NCI-H524 (cell line): ENCODE measurements around the gene GAL3ST1.
"Not testable (repeated sequence)": the region's sequence is repeated elsewhere in the genome, so short reads cannot be mapped to it uniquely, and the experiment has no call there.

Experiments
- DNase-seq, 2 experiments: peaks; one replicate each; lab custom pipeline; 2025; lab: John Stamatoyannopoulos, UW

GAL3ST1 gene

GRCh38 chr22:30564761-30565119, 9.7 kb downstream of the GAL3ST1 start:
- DNase-seq: no peak

GRCh38 chr22:30564045-30564760, 10.3 kb downstream of the GAL3ST1 start:
- no peak for DNase-seq

GRCh38 chr22:30562366-30562765, 12.1 kb downstream of the GAL3ST1 start:
- no peak for DNase-seq

- no peak for DNase-seq
Measured at GRCh38 chr22:30561402-30562189, 12.9 kb downstream of the GAL3ST1 start.

- not testable (repeated sequence) for DNase-seq
Measured at GRCh38 chr22:30560643-30561202, 13.7 kb downstream of the GAL3ST1 start.

- no peak for DNase-seq
Measured at GRCh38 chr22:30559889-30560288, 14.6 kb downstream of the GAL3ST1 start.

GRCh38 chr22:30557243-30557642, 17.2 kb downstream of the GAL3ST1 start:
- no peak for DNase-seq

GRCh38 chr22:30556388-30556787, 18.1 kb downstream of the GAL3ST1 start:
- DNase-seq: peak in 1 of 2 experiments; percentile 29

GRCh38 chr22:30555282-30556210, 18.9 kb downstream of the GAL3ST1 start:
- no peak for DNase-seq

GRCh38 chr22:30553971-30554370, 20.5 kb downstream of the GAL3ST1 start:
- no peak for DNase-seq

GRCh38 chr22:30552719-30553118, 21.7 kb downstream of the GAL3ST1 start:
- DNase-seq: no peak

- not testable (repeated sequence) for DNase-seq
Measured at GRCh38 chr22:30551813-30552212, 22.7 kb downstream of the GAL3ST1 start.

GRCh38 chr22:30547188-30547587, 27.3 kb downstream of the GAL3ST1 start:
- DNase-seq: no peak

- no peak for DNase-seq
Measured at GRCh38 chr22:30546616-30547015, 27.8 kb downstream of the GAL3ST1 start, which contains the start of gene SEC14L6. TSS of gene SEC14L6 (minus strand) at chr22:30546741. CDS start at chr22:30546682, 59 bp downstream.

- DNase-seq: no peak
Measured at GRCh38 chr22:30542811-30543188, 31.7 kb downstream of the GAL3ST1 start.

- DNase-seq: no peak
Measured at GRCh38 chr22:30541961-30542810, 32.3 kb downstream of the GAL3ST1 start.

GRCh38 chr22:30541511-30541910, 33.0 kb downstream of the GAL3ST1 start:
- DNase-seq: not testable (repeated sequence)

- no peak for DNase-seq
Measured at GRCh38 chr22:30539368-30539767, 35.1 kb downstream of the GAL3ST1 start.

GRCh38 chr22:30538280-30538679, 36.2 kb downstream of the GAL3ST1 start:
- DNase-seq: no peak

GRCh38 chr22:30537083-30537731, 37.3 kb downstream of the GAL3ST1 start:
- no peak for DNase-seq
